RWPE2 (cell line): Measurements from ENCODE around the gene RNH1.
A peak's percentile ranks its signal among the peaks of the same experiment; 100 is the strongest.

Experiments
- ATAC-seq: fragments of 200-7000 bp; cut with Tn5 transposase; 3 replicates; pipeline ENCODE4 v1.9.1; 2021; ENCODE audit warnings: low read depth
- DNase-seq: peaks from one replicate; pipeline ENCODE4 v3.0.0-alpha.2; 2020; ENCODE audit warnings: low spot score
- H3K27ac ChIP-seq: fragments of 450-650 bp; 2 replicates; pipeline ENCODE4 v1.5.1; 2017; ENCODE audit warnings: mild to moderate bottlenecking; ENCODE audit not compliant: poor library complexity, severe bottlenecking
- H3K27me3 ChIP-seq: fragments of 250-450 bp; sonication (Bioruptor Pico); 2 replicates; pipeline ENCODE4 v1.5.1; 2021; ENCODE audit warnings: mild to moderate bottlenecking, moderate library complexity; ENCODE audit not compliant: insufficient read depth, poor library complexity, severe bottlenecking
- H3K36me3 ChIP-seq: fragments of 250-450 bp; sonication (Bioruptor Pico); 2 replicates; pipeline ENCODE4 v1.5.1; 2020; ENCODE audit warnings: low read depth, mild to moderate bottlenecking, moderate library complexity
- H3K4me1 ChIP-seq: fragments of 250-450 bp; sonication (Bioruptor Pico); 2 replicates; pipeline ENCODE4 v1.5.1; 2021; ENCODE audit warnings: mild to moderate bottlenecking, moderate library complexity; ENCODE audit not compliant: insufficient read depth, poor library complexity, severe bottlenecking
- H3K4me3 ChIP-seq: fragments of 250-450 bp; sonication (Bioruptor Pico); 2 replicates; pipeline ENCODE4 v1.5.1; 2021; ENCODE audit warnings: mild to moderate bottlenecking, moderate library complexity; ENCODE audit not compliant: severe bottlenecking
- H3K9me3 ChIP-seq: fragments of 250-450 bp; sonication (Bioruptor Pico); 2 replicates; pipeline ENCODE4 v1.5.1; 2021; ENCODE audit warnings: mild to moderate bottlenecking, moderate library complexity; ENCODE audit not compliant: severe bottlenecking
- TF ChIP-seq, protein P1 (sequence below): fragments of 450-650 bp; IDR thresholded peaks from one replicate; pipeline ENCODE4 v1.5.1; 2017; ENCODE audit warnings: mild to moderate bottlenecking, moderate library complexity; ENCODE audit not compliant: poor library complexity, severe bottlenecking

Gene RNH1

DNA sequence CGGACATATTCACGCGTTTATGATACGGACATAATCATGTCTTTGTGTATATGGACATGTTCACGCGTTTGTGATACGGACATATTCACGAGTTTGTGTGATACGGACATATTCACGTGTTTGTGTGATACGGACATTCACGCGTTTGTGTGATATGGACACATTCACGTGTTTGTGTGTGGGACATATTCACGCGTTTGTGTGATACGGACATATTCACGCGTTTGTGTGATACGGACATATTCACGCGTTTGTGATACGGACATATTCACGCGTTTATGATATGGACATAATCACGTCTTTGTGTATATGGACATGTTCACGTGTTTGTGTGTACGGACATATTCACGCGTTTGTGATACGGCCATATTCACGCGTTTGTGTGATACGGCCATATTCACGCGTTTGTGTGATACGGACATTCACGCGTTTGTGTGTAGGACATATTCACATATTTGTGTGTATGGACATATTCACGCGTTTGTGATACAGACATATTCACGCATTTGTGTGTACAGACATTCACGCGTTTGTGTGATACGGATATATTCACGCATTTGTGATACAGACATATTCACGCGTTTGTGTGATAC lies 32.0 kb downstream of the RNH1 start:
- no peak overlapping the region for H3K27ac ChIP-seq
- H3K4me1 ChIP-seq: no peaks in the 10 kb centered on the region
- H3K9me3 ChIP-seq: no peaks in the 10 kb centered on the region
- ATAC-seq: no peak
- H3K27me3 ChIP-seq: no peaks in the 10 kb centered on the region
- no peak for DNase-seq
- peaks cover 4% of the 10 kb centered on the region; the same call in 1 of the 2 replicates for H3K36me3 ChIP-seq
- TF ChIP-seq, protein P1, sequence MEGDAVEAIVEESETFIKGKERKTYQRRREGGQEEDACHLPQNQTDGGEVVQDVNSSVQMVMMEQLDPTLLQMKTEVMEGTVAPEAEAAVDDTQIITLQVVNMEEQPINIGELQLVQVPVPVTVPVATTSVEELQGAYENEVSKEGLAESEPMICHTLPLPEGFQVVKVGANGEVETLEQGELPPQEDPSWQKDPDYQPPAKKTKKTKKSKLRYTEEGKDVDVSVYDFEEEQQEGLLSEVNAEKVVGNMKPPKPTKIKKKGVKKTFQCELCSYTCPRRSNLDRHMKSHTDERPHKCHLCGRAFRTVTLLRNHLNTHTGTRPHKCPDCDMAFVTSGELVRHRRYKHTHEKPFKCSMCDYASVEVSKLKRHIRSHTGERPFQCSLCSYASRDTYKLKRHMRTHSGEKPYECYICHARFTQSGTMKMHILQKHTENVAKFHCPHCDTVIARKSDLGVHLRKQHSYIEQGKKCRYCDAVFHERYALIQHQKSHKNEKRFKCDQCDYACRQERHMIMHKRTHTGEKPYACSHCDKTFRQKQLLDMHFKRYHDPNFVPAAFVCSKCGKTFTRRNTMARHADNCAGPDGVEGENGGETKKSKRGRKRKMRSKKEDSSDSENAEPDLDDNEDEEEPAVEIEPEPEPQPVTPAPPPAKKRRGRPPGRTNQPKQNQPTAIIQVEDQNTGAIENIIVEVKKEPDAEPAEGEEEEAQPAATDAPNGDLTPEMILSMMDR: no peak
- no peak overlapping the region for H3K4me3 ChIP-seq

DNA sequence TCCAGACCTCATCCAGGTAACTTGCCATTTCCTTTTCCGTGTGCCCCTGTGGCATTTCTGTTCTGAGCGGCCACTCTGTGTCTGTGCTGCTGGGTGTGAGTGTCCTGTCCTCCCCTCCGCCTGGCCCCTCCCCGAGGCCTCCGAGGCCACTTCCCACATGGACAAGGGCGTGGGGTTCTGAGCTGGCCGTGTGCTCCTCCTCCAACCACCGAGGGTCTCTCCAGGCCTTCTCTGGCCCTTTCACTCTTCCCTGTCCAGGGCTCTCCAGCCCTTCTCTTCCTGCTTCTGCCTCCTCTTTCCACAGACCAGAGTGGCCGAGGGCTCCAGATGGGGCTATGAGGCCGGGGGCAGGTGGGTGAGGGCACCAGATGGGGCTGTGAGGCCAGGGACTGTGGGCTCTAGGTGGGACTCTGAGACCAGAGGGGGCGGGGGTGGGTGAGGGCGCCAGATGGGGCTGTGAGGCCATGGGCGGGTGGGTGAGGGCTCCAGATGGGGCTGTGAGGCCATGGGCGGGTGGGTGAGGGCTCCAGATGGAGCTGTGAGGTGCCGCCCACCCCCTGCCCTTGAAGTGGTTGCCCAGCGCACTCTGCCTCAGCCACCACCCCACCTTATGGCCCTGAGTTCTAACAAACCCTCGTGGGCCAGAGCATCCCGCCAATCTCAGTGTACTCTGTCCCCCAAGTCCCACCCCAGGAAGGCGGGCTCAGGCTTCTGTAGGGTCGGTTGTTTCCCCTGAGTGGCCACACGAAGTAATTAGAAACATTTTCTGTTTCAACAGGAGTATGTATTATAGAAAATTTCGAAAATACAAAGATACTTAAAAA lies 32.9 kb downstream of the RNH1 start:
- TF ChIP-seq, protein P1: no peak
- no peaks in the 10 kb centered on the region for H3K27me3 ChIP-seq
- H3K27ac ChIP-seq: no peak overlapping the region
- ATAC-seq (no peak), DNase-seq (no peak)
- H3K9me3 ChIP-seq: no peaks in the 10 kb centered on the region
- H3K4me3 ChIP-seq: no peak overlapping the region
- H3K36me3 ChIP-seq: peaks cover 4% of the 10 kb centered on the region; the same call in 1 of the 2 replicates
- peaks cover 4% of the 10 kb centered on the region for H3K4me1 ChIP-seq

DNA sequence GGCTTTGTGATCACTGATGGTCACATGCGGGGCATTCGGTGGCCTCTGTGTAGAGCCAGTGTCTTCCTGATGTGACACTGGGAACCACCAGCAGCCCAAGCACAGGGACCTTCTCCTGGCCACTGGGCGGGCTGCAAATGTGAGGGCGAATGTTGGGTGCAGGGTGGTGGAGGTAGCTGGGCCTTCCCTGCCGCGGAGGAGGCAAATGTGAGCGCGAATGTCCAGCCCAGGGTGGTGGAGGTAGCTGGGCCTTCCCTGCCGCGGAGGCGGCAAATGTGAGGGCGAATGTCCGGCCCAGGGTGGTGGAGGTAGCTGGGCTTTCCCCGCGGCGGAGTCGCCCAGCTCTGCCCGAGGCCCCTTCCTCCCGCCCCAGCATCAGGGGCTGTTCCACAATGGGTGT lies 33.6 kb downstream of the RNH1 start:
- H3K27ac ChIP-seq: no peak overlapping the region
- H3K27me3 ChIP-seq: no peaks in the 10 kb centered on the region
- no peak overlapping the region for H3K4me3 ChIP-seq
- ATAC-seq (no peak), DNase-seq (peak; percentile 52)
- 0 out of 2 replicates have a peak, but pooled peaks cover 4% of the 10 kb centered on the region for H3K36me3 ChIP-seq
- no peaks in the 10 kb centered on the region for H3K9me3 ChIP-seq
- TF ChIP-seq, protein P1: no peak
- peaks cover 4% of the 10 kb centered on the region for H3K4me1 ChIP-seq

DNA sequence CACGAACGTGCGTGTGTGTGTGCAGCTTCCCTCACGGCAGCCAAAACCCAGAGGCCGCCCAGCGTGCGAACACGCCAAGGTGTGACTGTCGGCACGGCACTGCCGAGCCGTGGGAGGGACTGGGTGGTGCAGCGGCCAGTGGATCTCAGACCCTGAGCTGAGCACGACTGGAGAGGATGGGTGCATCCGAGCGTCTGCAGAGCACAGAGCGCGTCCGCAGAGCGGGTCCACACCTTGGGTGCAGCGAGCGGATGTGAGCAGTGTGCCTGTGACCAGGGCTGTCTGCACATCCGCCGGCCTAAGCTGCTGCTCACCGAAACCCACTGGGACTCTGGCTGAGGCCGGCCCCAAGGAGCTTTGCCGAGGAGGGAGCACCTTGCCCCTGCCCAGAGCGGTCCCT lies 34.2 kb downstream of the RNH1 start:
- Histone ChIP-seq H3K4me1 (peaks cover 4% of the 10 kb centered on the region), H3K27ac (no peak overlapping the region), H3K9me3 (no peaks in the 10 kb centered on the region), H3K27me3 (no peaks in the 10 kb centered on the region), H3K36me3 (0 out of 2 replicates have a peak, but pooled peaks cover 4% of the 10 kb centered on the region), H3K4me3 (no peak overlapping the region)
- TF ChIP-seq, protein P1: no peak
- DNase-seq: peak; percentile 62
- no peak for ATAC-seq

DNA sequence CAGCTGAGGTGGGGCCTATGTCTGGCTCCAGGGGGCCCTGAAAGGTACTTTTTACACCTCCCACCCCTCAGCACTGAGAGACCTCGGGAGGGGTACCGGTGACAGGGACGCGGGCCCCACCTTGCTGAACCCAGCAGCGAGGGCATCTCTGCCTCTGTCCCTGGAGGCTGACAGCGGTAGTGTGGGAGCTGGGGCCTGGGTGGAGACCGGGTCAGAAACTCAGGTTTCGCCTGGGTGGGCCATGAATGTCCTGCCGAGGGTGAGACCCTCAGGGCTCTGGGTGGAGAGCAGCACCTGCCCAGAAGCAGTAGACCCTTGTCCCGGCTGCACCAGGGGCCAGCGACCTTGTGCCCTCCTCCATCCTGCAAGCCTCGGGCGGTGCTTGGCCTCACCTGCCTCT lies 34.8 kb downstream of the RNH1 start:
- Histone ChIP-seq H3K4me1 (peaks cover 4% of the 10 kb centered on the region), H3K27me3 (no peaks in the 10 kb centered on the region), H3K27ac (no peak overlapping the region), H3K9me3 (no peaks in the 10 kb centered on the region), H3K4me3 (no peak overlapping the region), H3K36me3 (0 out of 2 replicates have a peak, but pooled peaks cover 4% of the 10 kb centered on the region)
- DNase-seq (peak; percentile 49), ATAC-seq (no peak)
- TF ChIP-seq, protein P1: no peak
